Posterior cingulate gyrus (tissue), 11 donors: ENCODE results near the gene MAML2.

Experiments
- DNase-seq, 10 donors: peaks; one replicate each; pipeline versions ENCODE4 v3.0.0 to v3.0.0-alpha.2; 2020 to 2021; ENCODE audit warnings: mixed read lengths in 3 of 10
- intact Hi-C: fragments of 100-400 bp; cut with DNase I; formaldehyde crosslinking; loops from one replicate; pipeline ENCODE4 v1.15.1; 2023

MAML2 gene

GRCh38 chr11:96035740-96036078 lies 307.3 kb downstream of the MAML2 start:
- DNase-seq: no peak
- intact Hi-C loops: no loop called here

- intact Hi-C loops: no loop called here
- DNase-seq: no peak
These were observed 307.8 kb downstream of the MAML2 start for GRCh38 chr11:96035031-96035739.

GRCh38 chr11:96033599-96033998 lies 309.4 kb downstream of the MAML2 start:
- no peak for DNase-seq
- intact Hi-C loops: no loop called here

- intact Hi-C loops: no loop called here
- DNase-seq: no peak
These were observed 309.9 kb downstream of the MAML2 start for GRCh38 chr11:96033095-96033494.

- DNase-seq: no peak
- intact Hi-C loops: no loop called here
These were observed 314.2 kb downstream of the MAML2 start for GRCh38 chr11:96028746-96029145.

- intact Hi-C loops: no loop called here
These were observed 316.0 kb downstream of the MAML2 start for GRCh38 chr11:96027021-96027420.

GRCh38 chr11:96026310-96026709 lies 316.7 kb downstream of the MAML2 start:
- intact Hi-C loops: no loop called here
- DNase-seq: no peak

More at GRCh38 chr11:96027021-96027420, 316.0 kb downstream of the MAML2 start:
- DNase-seq: no peak

GRCh38 chr11:96024666-96025065 lies 318.3 kb downstream of the MAML2 start:
- DNase-seq: no peak
- intact Hi-C loops: no loop called here

- DNase-seq: no peak
These were observed 319.7 kb downstream of the MAML2 start for GRCh38 chr11:96023275-96023674.

GRCh38 chr11:96021901-96022650 lies 320.9 kb downstream of the MAML2 start:
- DNase-seq: no peak
- intact Hi-C loops: no loop called here

More at GRCh38 chr11:96023275-96023674, 319.7 kb downstream of the MAML2 start:
- intact Hi-C loops: no loop called here

- DNase-seq: no peak
- intact Hi-C loops: no loop called here
These were observed 322.9 kb downstream of the MAML2 start for GRCh38 chr11:96019810-96020747.

GRCh38 chr11:96019281-96019680 lies 323.7 kb downstream of the MAML2 start:
- intact Hi-C loops: no loop called here
- DNase-seq: no peak

- no peak for DNase-seq
- intact Hi-C loops: no loop called here
These were observed 325.1 kb downstream of the MAML2 start for GRCh38 chr11:96017856-96018255.

- no peak for DNase-seq
- intact Hi-C loops: no loop called here
These were observed 326.0 kb downstream of the MAML2 start for GRCh38 chr11:96016978-96017502.

GRCh38 chr11:96015906-96016565 lies 327.0 kb downstream of the MAML2 start:
- intact Hi-C loops: no loop called here
- no peak for DNase-seq

- intact Hi-C loops: no loop called here
These were observed 328.8 kb downstream of the MAML2 start for GRCh38 chr11:96014217-96014616.

GRCh38 chr11:96013461-96014213 lies 329.4 kb downstream of the MAML2 start:
- intact Hi-C loops: no loop called here
- DNase-seq: peak in 2 of 10 donors; percentile 65 to 69

More at GRCh38 chr11:96014217-96014616, 328.8 kb downstream of the MAML2 start:
- no peak for DNase-seq

- intact Hi-C loops: loop anchor here (1.0 kb wide), 1 partner anchor 331 kb away; the partner anchor contains the start of gene MAML2
- DNase-seq: peak in 9 of 10 donors; percentile 25 to 89 (median 51)
These were observed 330.7 kb downstream of the MAML2 start for GRCh38 chr11:96012086-96012824.

GRCh38 chr11:96010683-96011082 lies 332.3 kb downstream of the MAML2 start:
- intact Hi-C loops: no loop called here
- no peak for DNase-seq
